Activated CD8-positive, alpha-beta memory T cell treated with anti-CD3 and anti-CD28 coated beads, Interleukin-2, amount 50 U/mL, for 1 hour (primary cell): Measurements from ENCODE around the gene SCYGR6.

Experiments used
- DNase-seq: peaks from one replicate; pipeline ENCODE4 v3.0.0-alpha.2; 2020; ENCODE audit errors: extremely low read depth

Gene SCYGR6

DNA sequence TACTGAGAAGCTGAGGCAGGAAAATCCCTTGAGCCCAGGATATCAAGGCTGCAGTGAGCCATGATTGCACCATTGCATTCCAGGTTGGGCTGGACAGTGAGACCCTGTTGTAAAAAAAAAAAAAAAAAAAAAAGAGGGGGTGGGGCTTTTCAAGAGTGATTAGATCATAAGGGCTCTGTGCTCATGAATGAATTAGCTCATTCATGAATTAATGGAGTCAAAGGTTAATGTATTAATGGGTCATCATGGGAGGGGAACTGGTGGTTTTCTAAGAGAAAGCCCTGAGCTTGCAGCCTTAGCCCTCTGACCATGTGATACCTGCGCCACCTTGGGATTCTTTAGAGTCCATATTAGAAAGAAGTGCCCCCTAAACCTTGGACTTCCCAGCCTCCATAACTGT, 11.3 kb downstream of the SCYGR6 start:
- no peak for DNase-seq

DNA sequence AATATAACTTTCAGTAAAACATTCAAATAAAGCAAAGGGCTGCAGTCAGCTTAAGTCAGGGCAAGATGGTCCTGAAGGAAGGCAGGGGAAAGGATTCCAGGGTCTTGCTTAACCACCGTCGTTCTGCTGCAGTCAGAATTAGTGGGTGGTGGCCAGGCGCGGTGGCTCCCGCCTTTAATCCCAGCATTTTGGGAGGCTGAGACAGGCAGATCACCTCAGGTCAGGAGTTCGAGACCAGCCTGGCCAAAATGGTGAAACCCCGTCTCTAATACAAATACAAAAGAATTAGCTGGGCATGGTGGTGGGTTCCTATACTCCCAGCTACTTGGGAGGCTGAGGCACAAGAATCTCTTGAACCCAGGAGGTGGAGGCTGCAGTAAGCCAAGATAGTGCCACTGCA, 13.6 kb downstream of the SCYGR6 start:
- DNase-seq, result no peak

DNA sequence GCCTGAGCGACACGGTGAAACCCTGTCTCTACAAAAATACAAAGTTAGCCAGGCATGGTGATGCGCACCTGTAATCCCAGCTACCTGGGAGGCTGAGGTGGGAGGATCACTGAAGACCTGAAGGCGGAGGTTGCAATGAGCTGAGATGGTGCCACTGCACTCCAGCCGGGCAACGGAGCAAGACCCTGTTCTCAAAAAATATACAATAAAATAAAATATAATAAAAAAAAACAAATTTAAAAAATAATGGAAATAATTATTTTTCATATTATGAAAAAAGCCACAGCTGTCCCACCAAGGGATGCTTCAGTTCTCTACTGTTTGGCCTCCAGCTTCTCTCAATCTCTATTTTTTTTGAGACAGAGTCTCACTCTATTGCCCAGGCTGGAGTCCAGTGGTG, 17.2 kb downstream of the SCYGR6 start:
- no peak for DNase-seq

DNA sequence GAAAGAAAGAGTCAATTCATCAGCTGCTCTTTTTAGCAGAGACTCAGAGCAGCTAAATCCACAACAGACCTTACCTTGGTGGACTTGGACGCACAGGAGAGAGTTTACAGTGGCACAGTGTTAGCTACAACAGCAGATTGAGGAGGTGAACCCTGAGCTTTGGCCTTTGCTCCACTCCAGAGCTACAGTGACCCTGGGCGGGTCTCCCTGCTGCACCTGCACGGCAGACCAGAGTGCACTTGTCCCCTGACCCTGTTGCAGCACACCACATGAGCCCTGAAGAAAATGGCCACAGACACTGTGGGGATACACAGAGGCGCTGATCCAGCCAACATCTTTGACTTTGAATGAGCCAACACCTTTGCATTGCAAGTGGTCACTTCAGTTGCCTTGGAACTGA, 17.7 kb downstream of the SCYGR6 start:
- DNase-seq, result no peak

DNA sequence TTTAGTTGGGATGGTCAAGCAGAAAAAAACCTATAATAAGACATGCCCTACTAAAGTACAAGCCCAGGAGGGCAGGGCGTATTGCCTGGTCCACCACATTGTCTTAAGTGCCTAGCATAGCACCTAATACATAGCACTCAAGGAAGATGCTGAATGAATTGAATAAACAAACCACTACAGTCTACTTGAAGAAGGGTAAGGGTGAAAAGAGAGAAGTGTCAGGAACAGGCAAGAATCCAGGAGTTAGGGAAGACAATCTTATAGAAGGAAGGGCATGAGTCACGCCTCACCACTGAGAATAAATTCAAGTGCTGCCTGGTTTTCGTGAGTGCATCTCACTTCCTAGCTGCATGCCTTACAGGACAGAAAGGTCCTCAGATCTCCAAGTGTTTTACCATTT, 20.6 kb downstream of the SCYGR6 start:
- DNase-seq, result no peak

DNA sequence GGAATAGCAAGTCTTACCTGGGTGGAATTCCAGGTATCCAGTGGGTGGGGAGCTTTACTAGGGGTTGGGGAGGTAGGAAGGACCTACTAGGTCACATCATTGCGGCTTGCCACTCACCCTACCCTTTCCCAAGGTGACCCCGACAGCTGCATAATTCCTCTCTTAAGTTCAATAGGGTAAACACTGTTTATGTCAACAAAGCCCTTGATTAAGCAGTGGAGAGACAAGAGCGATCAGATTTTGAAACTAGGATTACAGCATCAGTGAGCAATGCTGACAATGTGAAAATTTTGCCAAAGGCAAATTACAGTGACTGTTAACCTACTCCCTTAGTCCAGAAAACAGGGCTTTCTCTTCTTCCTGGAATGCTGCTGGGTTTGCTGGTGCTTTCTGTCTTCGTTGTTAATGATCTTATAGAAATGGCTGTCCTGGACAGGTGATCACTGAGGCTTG, 21.3 kb downstream of the SCYGR6 start:
- no peak for DNase-seq

DNA sequence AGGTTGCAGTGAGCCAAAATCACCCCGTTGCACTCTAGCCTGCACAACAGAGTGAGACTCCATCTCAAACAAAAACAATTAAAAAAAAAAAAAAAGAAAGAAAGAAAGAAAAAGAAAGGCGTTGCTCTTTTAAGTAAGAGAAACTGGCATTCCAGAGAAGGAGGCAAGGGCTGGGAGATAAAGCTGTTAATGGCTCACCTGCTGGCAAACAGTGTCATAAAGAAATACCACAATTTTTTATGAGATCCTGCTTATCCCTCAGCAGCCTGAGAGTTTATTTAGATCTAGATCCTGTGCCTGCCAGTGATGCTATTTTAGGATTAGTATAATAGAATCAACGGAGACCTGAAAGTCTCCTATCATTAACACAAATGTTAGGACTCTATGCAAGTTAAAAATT, 23.0 kb downstream of the SCYGR6 start:
- DNase-seq, result no peak

DNA sequence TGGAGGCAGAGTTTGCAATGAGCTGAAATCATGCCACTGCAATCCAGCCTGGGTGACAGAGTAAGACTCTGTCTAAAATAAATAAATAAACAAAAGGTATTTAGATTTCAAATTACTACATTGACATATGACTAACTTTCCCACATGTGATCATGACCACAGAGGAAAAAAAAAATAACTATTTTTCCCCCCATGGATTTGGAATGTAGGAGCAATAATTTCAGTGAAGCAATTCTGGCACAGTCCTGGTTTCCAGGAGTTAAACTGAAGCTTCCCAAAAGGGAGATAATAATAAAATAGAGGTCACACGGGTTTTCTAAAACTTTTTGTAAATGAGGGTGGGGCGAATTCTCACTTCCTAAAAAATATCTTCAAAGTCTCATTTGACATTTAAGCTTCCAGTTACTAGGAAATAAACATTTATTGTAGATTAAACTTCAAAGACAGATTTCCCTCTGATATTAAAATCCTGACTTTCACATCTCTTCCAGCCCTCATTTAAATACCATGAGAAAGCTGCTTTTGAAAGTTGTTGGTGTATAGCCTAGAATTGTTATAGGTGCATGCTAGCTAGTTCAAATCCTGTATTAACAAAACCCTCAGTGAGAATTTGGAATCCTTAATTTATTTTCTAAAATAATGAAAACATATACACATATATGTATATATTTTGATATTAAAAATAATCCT, 27.4 kb downstream of the SCYGR6 start:
- no peak for DNase-seq

DNA sequence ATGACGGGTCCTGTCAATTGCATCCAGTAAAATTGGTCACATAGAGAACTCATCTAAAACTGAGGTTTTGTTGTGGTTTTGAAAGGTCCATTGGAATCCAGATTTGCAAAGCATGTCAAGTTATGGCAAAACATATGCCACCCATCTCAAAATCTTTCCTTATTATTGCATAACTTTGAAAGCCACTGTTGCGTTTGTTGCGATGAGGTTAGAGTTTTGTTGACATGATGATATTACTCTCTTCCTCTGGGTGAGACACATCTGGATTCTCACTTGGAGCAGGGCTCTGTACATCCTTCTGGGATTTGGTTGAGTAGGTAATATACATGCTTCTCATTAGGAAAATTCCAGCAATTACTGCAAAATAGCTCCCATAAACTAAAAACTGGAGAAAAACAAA, 37.4 kb downstream of the SCYGR6 start:
- DNase-seq, result no peak

DNA sequence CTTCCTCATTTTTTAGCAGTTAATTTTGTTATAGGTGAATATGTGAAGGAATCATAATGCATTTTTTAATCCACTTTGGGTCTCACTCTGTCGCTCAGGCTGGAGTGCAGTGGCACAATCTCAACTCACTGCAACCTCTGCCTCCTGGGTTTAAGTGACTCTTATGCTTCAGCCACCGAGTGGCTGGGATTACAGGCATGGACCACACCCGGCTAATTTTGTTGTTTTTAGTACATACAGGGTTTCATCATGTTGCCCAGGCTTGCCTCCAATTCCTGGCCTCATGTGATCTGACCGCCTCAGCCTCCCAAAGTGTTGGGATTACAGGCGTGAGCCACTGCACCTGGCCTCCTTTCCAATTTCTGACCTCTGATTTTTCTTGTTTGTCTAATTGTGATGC, 40.3 kb downstream of the SCYGR6 start:
- no peak for DNase-seq

DNA sequence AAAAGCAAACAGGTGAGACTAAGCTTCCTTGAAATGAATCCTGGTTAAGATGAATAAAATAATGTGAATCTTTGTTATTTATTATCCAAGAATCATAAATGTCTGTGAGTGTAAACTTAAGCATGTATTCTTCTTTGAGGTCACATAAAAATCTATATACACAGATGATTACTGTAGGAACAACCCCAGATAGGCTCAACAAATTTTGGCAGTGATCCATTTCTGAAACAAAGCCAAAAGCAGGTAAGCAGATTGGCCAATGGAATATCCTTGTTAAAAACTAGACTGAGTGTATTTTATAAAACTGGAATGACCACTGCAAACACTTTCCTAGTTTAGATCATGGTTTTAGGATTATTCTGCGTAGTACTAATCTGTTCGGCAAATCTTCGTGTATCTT, 46.6 kb downstream of the SCYGR6 start:
- DNase-seq, result no peak

DNA sequence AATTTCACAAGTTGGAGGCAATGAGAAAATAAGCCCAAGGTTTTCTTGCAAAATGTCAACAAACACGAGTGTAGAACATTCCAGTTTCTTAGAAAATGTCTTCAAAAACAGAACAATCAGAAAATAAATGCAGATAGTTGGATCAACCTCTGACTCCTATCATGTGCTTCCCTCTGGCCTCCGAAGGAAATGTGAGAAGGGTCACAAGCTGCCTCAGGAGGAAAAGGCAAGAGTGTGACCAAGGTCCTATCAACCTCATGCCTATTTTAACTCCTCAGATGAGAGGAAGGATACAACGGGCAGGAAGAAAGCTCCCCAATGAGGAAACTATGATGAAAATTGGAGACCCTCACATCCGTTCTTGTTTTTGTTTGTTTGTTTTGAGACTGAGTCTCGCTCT, 50.1 kb downstream of the SCYGR6 start:
- no peak for DNase-seq
